A204.1 (cell line): ENCODE data around the gene GRM7.

Experiments
- FAIRE-seq: peaks from 2 replicates; lab custom pipeline; 2012; peaks lifted over from hg19 to GRCh38; lab: Jason Lieb, UNC

GRM7 gene

DNA sequence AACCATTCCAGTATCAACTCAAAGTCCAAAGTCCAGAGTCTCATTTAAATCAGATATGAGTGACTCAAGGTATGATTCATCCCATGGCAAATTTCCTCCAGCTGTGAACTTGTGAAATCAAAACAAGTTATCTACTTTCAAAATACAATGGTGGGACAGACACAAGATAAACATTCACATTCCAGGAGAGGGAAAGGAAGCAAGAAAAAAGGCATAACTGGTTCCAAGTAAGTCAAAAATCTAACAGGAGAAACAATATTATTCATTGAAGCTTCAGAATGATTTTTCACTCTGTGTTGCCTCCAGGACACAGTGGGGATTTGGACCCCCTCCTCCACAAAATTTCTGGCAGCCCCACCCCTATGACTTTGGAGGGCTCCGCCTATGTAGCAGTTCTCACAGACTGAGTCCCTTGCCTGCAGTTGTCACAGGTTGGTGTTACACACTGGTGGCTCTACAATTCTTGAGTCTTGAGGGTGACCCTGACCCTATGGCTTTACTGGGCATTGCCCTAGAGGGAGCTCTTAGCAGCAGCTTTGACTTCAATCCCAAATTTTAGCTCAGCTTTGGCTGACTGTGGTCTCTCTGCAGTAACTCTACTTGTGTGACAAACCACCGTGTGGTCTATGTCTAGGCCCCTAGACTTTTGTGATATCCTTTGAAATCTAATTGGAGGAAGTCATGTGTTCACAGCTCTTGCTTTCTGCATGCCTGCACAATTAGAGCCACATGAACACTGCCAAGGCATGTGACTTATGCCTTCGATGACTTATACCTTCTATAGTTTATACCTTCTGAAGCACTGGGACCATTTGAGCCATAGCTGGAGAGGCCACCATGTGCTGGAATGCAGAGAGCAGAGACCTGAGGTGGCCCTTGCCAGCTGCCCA, 644.2 kb downstream of the GRM7 start:
- no peak for FAIRE-seq

DNA sequence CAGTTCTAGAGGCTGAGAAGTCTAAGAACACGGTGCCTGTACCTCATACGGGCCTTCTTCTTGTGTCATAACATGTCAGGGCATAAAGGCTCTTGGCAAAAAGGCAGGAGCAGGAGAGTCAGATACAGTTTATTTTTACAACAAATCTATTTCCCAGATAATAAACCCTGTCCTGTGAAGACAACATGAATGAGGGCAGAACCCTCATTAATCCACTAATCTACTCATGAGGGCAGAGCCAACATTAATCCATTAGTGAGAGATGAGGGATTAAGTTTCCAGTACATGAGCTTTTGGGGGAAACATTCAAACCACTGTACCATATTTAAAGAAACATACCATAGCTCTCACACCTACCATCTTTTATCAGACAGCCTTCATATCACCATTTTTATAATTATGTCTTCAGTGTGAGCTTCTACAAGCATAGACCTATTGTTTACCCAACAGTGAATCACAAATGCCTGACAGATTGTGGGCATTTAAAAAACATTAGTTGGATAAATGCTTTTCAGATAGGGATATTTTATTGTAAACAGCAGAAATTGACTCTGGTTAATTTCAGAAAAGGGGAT, 645.8 kb downstream of the GRM7 start:
- no peak for FAIRE-seq

DNA sequence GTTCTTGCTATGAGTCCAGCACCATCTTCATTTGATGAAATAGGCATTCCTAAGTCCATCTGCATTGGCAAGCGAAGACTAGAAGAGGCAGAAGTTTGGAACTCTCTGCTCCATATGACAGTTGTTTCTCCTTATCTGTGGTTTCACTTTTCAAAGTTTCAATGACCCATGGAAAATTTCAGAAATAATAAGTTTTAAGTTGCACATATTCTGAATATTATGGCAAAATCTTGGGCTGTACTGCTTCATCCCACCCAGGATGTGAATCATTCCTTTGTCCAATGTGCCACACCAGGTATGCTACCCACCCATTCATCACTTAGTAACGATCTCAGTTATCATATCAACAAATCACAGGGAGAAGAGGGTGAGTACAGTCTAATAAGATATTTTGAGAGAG, 647.9 kb downstream of the GRM7 start:
- no peak for FAIRE-seq

DNA sequence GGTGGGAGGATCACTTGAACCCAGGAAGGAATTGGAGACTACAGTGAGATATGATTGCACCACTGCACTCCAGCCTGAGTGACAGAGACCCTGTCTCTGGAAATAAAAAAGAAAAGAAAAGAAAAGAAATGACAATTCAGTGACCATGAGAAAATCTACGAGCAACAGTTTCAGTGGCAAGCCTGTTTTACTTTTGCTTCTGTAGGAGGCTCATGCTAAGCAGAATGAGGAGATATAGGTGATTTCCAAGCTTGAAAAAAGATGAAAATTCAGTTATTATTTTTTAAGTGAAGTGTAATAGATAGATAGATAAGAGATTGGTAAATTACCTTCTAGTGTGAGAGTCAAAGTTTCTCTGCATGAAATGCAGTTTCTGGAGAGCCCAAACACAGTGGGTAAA, 651.1 kb downstream of the GRM7 start:
- FAIRE-seq, result no peak

DNA sequence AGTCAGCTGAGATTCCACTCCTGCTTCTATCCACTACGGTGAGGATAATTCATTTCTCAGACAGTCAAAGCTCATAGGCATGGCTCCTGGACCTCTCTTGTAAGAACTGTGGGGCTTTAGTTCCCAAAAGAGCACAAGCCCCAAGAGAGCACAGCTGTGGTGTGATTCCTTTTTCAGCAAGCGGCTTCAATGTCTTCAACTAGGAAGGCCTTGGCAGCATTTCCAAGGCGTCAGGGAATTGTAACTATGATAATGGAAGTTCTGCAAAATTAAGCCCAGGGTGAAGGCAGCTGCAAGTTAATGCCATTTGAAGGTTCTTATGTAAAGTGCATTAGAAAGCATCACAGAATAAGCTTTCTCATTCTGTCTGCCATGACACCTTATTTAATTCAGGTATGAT, 657.1 kb downstream of the GRM7 start:
- no peak for FAIRE-seq

DNA sequence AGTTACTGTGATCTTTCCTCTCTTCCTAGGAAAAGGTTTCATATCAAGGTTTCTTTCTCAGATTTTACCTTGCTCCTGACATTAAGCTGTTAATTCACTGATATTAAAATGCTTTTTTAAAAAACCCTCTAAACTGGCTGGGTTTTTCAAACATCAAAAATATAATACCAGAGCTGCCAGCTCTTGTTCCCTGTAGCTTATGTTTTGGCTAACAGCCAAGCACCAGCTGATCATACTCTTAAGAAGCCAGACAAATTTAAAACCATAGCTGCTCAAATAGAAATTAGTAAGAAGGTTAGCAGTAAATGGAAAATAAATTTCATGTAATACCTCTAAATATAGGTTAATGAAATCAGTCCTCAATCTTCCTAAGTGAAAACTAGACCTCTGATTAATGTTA, 657.5 kb downstream of the GRM7 start:
- no peak for FAIRE-seq

DNA sequence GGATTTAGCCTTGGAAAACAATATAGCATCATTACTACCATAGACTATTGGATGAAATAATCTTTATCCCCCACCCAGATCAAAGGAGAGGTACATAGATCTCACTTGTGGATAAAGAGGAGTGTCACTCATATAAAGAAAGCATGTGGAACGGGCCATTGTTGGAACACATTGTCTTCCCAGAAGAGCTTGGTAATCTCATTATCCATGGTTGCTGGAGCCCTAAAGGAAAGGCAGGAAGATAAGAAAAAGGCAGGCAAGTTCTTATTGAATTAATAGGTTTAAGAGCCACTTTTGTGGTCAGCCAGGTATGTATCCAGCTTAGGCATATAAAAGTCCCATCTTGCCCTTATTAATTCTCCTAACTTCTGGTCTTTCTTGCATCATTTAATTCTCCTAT, 659.1 kb downstream of the GRM7 start:
- FAIRE-seq, result no peak

DNA sequence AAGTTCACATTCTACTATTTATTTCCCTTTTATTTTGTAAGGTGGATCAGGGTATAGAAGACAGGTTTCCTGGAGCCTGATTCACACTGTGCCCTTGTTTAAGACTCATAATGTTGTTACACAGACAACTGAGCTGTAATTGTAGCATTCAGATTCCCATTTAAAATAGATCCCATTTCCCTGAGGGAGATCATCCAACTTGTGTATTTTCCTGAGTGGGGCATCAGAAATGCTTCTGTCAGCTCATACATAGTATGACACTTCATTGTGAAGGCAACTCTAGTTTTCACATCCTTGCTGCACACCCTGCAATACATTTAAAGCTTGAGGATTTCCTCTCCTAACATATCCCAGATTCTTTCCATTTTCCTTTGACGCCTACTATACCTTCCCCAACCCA, 659.7 kb downstream of the GRM7 start:
- FAIRE-seq, result no peak

DNA sequence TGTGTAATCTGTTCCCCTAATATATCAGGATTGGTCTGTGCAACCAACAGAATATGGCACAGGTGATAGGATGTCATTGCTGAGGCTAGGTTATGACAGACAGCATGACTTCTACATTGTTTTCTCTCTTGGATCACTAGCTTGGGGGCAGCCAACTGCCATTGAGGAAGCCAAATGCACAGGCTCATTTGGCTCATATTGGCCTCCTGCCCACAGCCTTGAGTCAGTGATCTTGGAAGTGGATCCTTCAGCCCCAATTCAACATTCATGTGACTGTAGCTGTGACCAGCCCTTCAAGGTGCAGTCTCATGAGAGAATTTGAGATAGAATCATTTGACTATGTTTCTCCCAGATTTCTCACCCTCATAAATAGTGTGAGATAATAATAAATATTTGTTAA, 675.6 kb downstream of the GRM7 start:
- FAIRE-seq, result no peak

DNA sequence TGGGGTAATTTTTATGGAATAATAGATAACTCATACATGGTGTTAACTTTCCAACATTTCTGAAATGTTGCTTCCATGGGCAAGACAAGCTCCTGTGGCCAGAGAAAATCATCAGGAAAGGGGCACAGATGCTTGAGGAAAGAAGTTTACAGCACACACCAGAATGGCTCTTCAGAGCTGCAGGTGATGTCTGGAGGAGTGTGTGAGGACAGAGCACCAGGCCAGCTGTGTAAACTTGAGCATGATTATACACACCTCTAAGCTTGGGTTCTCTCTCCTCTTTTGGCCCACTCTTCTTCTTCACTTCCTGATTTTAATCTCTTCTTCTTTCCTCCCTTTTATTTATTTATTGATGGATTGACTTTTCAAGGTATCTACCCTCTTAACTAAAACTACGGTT, 676.0 kb downstream of the GRM7 start:
- no peak for FAIRE-seq

DNA sequence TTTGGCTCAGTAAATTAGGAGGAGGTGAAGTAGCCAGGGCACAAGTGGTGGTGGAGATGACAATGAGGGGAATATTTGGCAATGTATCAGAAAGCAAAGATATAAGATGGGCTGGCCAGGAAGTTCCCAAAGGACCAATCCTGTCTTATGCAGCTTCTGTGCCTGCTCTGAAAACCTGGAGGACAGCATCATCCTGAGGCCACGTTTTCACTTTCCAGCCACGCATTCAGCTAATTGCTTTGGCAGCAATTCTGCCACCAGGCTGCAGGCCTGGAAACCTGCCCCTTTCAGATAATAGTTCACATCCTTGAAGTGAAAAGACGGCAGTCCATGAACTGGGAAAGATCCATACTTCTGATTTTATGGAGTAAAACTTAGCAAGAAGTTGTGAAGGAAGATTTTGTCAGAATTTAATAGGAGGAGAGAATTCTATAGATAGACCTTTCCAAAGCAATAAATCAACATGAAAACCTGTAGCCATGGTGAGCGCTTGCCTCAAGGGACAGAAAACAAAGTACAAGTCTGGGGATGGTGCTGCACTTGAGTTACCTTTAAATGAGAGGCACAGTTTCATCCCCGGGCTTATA, 682.5 kb downstream of the GRM7 start:
- FAIRE-seq, result no peak

DNA sequence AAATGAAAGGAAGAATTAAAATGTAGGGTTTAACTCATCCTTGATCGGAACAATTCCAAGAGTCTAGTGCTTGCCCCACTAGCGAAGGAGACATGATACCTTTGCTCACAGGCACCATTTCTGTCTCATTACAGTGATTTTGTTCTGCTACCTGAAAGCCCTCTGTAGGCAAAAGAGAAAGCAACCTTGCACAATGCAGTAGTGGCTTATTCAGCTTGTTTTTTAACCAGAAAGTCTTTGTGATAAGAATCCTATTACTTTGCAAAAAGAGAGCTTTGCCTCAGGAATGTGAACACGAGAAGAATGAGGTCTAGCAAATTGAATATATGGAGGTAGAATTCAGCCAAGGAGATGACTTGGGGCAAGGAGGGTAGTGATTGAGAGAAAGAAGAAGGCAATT, 684.4 kb downstream of the GRM7 start:
- FAIRE-seq, result no peak

DNA sequence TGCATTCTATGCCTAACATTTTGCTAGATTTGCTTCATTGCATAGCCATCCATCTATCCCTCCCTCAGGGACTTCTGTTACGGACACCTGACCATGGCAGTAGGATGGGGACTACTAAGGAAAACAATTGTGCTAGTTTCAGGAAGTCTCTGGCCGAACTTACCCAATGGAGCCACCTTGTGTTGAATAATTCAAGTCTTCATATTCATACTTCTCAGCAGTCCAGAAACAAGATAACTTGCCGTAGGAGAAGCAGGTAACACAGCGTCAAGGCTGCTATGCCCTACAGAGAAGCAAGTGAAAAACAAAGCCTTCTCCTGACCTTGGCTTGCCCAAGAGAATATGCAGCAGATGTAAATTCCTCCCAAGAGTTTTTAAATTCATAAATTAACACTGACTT, 685.3 kb downstream of the GRM7 start:
- no peak for FAIRE-seq

DNA sequence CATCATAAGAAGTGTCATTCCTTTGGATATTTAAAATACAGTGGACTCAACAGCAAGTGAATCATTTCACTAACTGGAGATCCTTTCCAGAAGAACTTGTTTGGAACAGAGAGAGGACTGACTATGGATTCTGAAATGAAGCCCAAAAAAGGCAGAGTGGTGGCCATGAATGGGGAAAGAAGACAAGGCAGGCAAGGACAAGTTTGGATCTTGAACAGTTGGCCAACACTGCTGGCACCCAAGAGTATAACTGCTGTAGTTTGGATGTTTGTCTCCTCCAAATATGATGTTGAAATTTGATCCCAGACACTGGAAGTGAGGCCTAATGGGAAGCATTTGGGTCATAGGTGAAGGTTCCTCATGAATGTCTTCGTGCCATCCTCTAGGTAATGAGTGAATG, 686.9 kb downstream of the GRM7 start:
- FAIRE-seq, result no peak

DNA sequence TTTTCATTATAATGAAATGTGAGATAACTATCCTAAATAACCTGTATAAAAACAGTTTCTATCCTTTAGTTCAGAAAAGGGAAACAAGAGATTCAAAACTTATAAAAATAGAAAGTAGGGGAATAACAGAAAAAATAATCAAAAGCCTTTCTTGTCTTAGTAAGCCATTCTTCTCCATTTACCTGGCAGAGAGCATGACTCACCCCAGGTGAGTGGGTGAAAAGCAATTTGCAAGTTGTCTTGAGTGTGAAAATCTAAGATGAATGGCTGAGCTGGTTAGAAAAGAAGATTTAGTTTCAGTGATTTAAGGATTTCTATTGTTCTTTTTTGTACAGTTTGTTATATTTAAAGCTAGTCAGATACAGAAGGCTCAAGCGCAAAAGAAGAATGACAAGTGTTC, 702.0 kb downstream of the GRM7 start:
- FAIRE-seq, result no peak

DNA sequence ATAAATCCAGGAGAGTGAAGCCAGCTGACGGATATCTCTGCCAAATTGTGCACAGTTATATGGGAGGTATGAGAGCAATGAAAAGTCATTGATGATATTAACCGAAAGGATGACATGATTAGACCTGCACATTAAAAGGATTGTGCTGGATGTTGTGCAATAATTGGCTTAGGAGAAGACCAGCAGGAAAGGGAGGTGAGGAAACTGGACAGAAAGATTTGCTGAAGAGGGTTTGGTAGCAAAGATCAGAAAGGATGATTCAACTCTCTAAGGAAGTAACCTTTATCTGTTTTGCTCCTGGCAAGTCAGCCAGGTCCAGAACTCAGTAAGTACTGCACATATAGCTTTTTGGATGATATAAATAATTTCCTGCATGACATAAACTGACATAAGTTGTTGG, 704.7 kb downstream of the GRM7 start:
- no peak for FAIRE-seq

DNA sequence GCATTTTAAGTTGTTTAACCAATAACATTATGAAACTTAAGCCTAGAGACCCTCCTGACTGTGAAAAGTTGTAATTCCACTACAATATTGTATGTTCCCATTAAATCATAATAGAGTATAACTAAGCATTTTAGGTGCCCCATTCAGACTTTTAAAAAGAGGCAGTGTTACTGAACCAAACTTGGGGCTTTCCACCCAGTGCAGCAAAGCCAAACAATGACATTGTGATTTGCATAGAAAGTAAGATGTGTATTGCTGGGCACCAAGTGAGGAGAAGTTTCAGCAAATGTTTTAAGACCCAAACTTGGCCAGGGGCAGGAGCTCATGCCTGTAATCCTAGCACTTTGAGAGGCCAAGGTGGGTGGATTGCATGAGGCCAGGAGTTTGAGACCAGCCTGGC, 706.2 kb downstream of the GRM7 start:
- FAIRE-seq, result no peak

DNA sequence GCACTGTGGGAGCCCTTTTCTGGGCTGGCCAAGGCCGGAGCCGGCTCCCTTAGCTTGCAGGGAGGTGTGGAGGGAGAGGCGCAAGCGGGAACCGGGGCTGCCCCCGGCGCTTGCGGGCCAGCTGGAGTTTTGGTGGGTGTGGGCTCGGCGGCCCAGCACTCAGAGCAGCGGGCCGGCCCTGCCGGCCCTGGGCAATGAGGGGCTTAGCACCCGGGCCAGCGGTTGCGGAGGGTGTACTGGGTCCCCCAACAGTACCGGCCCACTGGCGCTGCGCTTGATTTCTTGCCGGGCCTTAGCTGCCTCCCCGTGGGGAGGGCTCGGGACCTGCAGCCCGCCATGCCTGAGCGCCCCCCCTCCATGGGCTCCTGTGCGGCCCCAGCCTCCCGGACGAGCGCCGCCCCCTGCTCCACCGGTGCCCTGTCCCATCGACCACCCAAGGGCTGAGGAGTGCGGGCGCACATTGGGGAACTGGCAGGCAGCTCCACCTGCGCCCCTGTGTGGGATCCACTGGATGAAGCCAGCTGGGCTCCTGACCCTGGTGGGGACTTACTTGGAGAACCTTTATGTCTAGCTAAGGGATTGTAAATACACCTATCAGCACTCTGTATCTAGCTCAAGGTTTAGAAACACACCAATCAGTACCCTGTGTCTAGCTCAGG, 707.7 kb downstream of the GRM7 start:
- no peak for FAIRE-seq

DNA sequence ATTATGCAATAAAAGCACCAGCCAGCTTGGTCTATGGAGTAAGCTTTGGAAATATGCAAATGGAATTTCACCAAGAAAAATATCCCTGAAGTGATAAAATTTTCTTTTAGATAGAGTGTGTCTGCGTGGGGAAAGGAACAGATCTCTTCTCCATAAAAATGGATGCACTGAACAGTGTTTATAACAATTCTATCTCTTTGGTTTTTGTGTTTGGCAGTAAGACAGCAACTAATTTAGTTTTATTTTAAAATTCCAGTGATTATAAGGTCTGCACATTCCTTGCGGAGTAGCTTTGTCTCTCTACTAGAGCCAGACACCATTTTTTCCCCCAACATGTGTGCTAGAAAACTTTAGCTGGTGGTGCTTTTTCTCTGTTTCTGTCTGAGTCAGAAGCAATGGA, 712.4 kb downstream of the GRM7 start:
- no peak for FAIRE-seq

DNA sequence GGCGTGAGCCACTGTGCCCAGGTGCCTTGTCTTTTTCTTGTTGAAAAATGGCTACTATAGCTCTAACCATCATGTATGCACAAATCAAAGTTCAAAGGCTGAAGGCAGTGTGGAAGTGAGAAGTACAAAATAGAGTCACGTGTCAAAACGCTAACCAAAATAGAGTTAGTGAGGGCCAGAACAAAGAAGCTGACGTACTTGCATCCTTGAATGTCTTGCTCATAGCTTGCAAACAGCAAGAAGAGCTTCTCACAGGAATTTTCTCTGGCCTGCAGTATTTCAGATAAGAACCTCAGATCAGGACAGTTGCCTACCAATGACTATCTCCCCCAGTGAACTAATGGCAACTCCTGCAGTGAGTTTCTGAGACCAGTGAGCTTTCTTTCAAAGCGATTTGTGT, 713.5 kb downstream of the GRM7 start:
- FAIRE-seq, result no peak

DNA sequence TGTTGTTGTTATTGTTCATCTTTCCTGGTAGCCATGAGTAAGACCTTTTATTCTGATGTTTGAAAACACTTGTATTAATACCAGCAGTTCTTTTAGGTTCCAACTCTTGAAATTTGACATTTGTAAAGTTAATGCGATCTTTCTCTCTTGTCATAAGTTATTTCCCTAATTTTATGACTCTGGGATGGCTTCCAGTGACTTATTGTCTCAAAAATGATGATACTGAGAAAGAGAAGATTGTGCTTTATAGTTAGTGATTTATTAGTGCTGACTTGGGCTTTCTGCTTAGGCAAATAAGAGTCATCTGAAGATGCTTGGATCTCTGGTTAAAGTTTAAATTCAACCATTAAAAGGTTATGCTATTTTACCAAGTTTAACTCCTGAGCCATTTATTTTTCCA, 715.2 kb downstream of the GRM7 start:
- no peak for FAIRE-seq

DNA sequence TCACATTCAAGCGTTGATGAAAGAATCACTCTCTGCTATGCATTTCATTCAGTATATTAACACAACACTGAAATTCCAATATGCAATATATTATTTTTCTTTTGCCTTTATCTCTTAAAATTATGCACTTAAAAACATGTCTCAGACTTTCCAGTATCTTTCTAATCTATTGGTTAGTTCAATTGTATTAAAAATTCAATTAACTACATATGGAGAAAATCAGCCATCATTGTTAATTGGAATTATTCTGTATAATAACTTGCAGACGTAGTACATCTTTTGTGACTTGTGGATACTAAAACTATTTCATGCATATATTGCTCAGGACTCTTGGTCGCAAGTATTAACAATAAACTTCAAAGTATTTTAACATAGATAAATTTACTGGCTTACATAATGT, 715.6 kb downstream of the GRM7 start:
- FAIRE-seq, result no peak

DNA sequence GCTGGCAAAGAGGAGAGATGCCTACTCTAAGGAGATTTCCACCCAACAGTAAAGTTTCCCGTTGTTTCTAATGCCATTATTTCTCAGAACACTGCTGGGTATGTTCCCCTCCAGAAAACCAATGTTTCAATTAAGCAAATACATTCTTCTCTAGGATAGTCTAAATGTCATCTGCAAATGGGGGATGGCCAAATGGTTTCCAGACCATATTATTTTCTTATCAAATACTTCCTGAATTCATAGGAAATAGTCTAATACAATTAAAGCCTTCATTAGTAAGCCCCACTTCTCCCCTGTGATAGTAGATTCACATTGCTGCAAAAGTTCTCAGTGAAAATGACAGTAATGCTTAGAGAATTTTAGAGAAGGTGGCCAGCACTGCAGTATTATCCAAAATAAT, 716.6 kb downstream of the GRM7 start:
- FAIRE-seq, result no peak
